Stimulated activated effector memory CD8-positive, alpha-beta T cell treated with anti-CD3 and anti-CD28 coated beads, Interleukin-12 subunit alpha, Interleukin-12 subunit beta, amount 100 ng/mL, for 72 hours (primary cell): ENCODE results near the gene GFOD1.

Experiments
- ATAC-seq: fragments of 150-1000 bp; cut with Tn5 transposase; 2 replicates; pipeline ENCODE4 v1.10.0; 2021
- DNase-seq, 2 donors: peaks; one replicate each; pipeline ENCODE4 v3.0.0; 2021 to 2022; ENCODE audit warnings: low spot score in 2 of 2
- H3K27ac Mint-ChIP-seq: one replicate; pipeline ENCODE4 v1.8.0; 2022; ENCODE audit warnings: mild to moderate bottlenecking, mixed read lengths
- H3K36me3 Mint-ChIP-seq: one replicate; pipeline ENCODE4 v1.8.0; 2022; ENCODE audit warnings: mild to moderate bottlenecking, mixed read lengths
- H3K4me1 Mint-ChIP-seq: one replicate; pipeline ENCODE4 v1.8.0; 2022; ENCODE audit warnings: mixed read lengths
- H3K4me3 Mint-ChIP-seq: one replicate; pipeline ENCODE4 v1.8.0; 2022; ENCODE audit warnings: mild to moderate bottlenecking, mixed read lengths
- H3K9me3 Mint-ChIP-seq: one replicate; pipeline ENCODE4 v1.8.0; 2022; ENCODE audit warnings: mixed read lengths

GFOD1 gene, protein sequence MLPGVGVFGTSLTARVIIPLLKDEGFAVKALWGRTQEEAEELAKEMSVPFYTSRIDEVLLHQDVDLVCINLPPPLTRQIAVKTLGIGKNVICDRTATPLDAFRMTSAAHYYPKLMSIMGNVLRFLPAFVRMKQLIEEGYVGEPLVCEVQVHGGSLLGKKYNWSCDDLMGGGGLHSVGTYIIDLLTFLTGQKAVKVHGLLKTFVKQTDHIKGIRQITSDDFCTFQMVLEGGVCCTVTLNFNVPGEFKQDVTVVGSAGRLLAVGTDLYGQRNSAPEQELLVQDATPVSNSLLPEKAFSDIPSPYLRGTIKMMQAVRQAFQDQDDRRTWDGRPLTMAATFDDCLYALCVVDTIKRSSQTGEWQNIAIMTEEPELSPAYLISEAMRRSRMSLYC

DNA sequence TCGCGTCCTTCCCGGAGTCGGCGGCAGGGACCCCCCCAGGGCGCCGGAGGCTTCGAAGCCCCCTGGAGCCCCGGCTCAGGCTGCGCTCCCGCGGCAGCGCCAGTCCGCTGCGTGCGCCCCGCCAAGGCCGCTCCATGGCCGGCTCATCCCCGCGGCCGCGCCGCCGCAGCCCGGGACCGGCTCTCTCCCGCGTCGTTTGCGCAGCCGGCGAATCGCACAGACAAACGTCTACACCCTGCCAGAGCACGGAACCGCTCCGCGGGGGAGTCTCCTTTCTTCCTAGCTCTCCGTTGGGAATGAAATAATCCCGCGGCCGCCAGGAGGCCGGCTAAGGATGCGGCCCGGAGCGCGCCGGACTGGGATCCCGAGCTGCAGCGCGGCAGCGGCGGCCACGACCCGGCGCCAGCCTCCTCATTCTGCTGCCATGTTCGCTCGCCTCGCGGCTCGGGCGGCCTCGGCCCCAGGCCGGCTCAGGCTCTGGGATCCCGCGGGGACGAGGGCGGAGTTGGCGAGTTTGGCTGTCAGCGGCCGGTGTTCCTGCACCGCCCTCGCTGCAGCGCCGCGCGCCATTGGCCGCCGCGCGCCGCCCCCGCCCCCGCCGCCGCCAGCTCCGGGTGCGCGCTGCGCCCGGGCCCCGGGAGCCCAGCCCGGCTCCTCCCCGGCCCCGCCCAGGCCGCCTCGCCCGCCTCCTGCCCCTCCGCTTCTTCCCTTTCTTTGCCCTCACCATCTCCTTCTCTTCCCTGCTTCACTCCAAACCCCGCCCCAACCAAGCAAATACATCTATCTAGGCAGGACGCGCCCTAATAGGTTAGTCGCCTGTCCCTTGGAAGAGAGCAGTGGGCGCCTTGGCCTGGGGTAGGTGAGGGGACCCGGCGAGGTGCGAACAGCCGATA lies at the start of gene GFOD1:
Gene GFOD1, minus strand, starts transcription at position 479 of the 893 bp plus-strand sequence. CDS start 710 bp downstream, outside the sequence.
- peak within 1 kb of the TSS; percentile 75 for H3K27ac Mint-ChIP-seq
- peaks cover 6% of the 10 kb centered on the region for H3K36me3 Mint-ChIP-seq

DNA sequence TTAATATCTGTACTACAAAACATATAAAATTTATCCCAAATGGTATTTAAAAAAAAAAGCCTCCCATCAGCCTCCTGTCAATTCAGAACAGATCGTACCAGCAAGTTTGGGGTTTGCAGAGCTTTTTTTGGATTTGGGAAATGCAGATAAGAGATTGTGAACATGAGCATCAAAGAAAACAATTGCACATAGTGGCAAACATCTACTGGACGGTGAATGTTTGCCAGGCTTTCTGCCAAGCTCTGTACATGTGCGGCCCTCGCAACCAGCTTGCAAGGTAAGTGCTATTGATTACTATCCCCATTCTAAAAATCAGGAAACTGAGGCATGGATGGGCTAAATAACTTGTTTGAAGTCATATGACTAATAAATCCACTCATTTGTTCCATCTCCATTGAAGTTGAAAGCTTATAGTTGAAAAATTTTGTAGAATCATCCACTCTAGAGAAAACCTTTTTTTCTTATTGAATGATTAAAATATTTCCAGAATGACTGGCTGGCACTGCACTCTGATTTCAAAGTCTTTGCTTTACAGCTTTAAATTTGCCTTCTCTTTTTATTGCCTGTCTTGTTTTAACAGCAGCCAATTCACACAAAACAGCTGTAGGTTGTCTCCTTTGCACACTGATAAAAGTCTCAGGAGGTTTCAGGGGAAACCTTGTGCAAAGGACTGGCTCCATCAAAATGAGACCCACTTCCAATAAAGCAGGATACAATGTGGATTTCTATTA lies 49.6 kb upstream of the GFOD1 start:
- H3K27ac Mint-ChIP-seq = no peak overlapping the region
- no peaks in the 10 kb centered on the region for H3K9me3 Mint-ChIP-seq

More for the DNA sequence above, at the start of gene GFOD1:
- ATAC-seq (peak; percentile 89), DNase-seq (peak; percentile 67 to 87)
- H3K4me3 Mint-ChIP-seq = peak within 1 kb of the TSS; percentile 86
- no peaks in the 10 kb centered on the region for H3K9me3 Mint-ChIP-seq
- peaks cover 42% of the 10 kb centered on the region for H3K4me1 Mint-ChIP-seq

DNA sequence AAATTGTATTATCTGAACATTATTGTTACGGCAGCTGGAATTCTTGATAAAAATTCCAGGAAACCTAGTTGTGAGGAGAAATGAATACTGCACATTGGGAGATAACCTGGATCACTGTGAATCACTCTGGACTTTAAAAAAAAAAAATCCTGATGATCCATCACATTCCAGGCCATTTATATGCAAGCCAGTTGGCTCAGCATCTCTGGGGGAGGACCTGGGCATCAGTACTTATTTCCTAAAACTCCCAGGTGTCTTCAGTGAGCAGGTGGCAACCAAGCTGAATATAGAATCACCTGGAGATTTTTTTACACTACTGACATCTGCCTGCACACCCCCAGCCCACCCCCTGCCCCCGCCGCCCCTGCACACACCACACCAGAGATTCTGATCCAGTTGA lies 47.9 kb upstream of the GFOD1 start:
- Mint-ChIP-seq H3K27ac (no peak overlapping the region), H3K9me3 (no peaks in the 10 kb centered on the region), H3K4me3 (no peak overlapping the region), H3K4me1 (no peaks in the 10 kb centered on the region), H3K36me3 (no peaks in the 10 kb centered on the region)
- ATAC-seq = no peak
- DNase-seq = no peak

More for the DNA sequence above, 49.6 kb upstream of the GFOD1 start:
- no peaks in the 10 kb centered on the region for H3K36me3 Mint-ChIP-seq
- DNase-seq (no peak), ATAC-seq (no peak)
- no peaks in the 10 kb centered on the region for H3K4me1 Mint-ChIP-seq
- H3K4me3 Mint-ChIP-seq = no peak overlapping the region

DNA sequence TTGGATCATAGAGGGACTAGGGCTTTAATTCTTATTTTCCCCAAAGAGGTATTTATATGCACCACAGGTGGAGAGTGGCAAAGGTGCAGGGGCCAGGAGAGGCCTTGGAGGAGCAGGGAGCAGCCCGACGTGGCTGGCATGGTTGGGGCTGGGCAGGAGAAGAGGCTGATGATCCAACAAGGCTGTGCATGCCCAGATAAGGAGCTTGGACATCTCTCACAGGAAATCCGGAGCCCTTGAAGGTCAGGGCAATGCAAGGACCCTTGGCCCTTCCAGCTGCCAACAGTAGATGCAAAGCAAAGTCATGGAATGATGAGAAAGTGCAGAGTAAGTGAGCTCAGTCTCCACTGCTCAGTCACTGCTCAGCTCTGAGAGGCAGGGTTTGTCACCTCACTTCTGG lies 47.1 kb upstream of the GFOD1 start:
- no peaks in the 10 kb centered on the region for H3K36me3 Mint-ChIP-seq
- no peak for DNase-seq
- no peaks in the 10 kb centered on the region for H3K9me3 Mint-ChIP-seq
- no peak overlapping the region for H3K4me3 Mint-ChIP-seq
- H3K27ac Mint-ChIP-seq = no peak overlapping the region
- no peaks in the 10 kb centered on the region for H3K4me1 Mint-ChIP-seq
- ATAC-seq = no peak

DNA sequence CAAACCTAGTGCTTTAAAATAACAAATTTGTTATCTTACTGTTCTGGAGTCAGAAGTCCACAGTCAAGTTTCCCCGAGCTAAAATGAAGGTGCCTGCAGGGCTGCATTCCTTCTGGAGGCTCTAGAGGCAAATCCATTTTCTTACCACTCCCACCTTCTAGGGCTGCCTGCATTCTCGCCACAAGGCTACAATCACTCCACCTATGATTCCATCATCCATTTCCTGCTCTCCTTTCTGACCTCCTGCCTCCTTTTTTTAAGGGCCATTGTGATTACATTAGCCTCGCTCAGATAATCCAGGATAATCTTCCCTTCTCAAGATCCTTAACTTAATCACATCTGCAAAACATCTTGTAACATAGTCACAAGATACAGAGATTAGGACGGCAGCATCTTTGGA lies 44.6 kb upstream of the GFOD1 start:
- no peak for ATAC-seq
- H3K27ac Mint-ChIP-seq = no peak overlapping the region
- no peaks in the 10 kb centered on the region for H3K9me3 Mint-ChIP-seq
- no peak for DNase-seq
- no peak overlapping the region for H3K4me3 Mint-ChIP-seq
- peaks cover 1% of the 10 kb centered on the region for H3K4me1 Mint-ChIP-seq
- H3K36me3 Mint-ChIP-seq = no peaks in the 10 kb centered on the region

DNA sequence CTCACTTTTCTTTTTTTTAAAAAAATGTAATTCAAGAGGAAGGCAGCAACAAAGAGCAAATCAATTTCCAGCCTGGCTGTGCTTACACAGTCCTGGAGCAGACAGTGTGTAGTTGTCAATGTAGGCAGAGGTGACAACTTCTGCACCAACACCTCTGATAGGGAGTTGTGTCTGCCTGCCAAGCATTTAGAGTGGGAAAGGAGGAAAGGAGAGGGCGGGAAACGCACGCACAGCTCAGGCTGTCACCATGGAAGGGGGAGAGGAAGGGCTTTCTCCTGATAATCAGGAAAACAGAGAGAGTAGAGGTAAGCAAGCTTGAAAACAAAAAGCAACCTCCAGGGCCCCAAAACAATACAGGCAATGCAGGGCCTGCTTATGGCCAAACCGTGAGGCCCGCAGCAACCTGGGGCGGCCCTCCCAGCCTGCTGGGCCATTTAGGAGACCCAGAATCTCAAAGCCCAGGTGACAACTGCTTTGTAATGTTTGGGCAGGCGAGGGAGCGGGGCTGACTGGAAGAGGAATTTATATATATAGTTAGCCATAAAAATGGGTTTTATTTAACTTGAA lies 41.5 kb upstream of the GFOD1 start:
- no peak overlapping the region for H3K4me3 Mint-ChIP-seq
- no peaks in the 10 kb centered on the region for H3K36me3 Mint-ChIP-seq
- no peak for ATAC-seq
- peaks cover 7% of the 10 kb centered on the region for H3K4me1 Mint-ChIP-seq
- H3K9me3 Mint-ChIP-seq = no peaks in the 10 kb centered on the region
- H3K27ac Mint-ChIP-seq = no peak overlapping the region
- DNase-seq = no peak

DNA sequence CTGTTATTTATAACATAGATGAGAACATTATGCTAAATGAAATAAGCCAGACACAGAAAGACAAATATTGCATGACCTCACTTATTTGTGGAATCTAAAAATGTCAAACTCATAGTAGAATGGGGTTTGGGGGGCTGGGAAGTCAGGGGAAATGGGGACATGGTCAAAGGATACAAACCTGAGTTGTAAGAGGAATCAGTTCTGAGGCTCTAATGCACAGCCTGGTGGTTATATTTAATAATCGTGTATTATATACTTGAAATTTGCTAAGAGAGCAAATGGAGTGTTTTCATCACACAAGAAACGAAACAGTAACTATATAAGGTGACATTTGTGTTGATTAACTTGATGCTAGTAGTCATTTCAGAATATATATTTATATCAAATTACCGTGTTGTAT lies 40.8 kb upstream of the GFOD1 start:
- H3K9me3 Mint-ChIP-seq = no peaks in the 10 kb centered on the region
- DNase-seq (no peak), ATAC-seq (no peak)
- no peak overlapping the region for H3K4me3 Mint-ChIP-seq
- no peaks in the 10 kb centered on the region for H3K36me3 Mint-ChIP-seq
- H3K27ac Mint-ChIP-seq = no peak overlapping the region
- H3K4me1 Mint-ChIP-seq = peaks cover 7% of the 10 kb centered on the region

DNA sequence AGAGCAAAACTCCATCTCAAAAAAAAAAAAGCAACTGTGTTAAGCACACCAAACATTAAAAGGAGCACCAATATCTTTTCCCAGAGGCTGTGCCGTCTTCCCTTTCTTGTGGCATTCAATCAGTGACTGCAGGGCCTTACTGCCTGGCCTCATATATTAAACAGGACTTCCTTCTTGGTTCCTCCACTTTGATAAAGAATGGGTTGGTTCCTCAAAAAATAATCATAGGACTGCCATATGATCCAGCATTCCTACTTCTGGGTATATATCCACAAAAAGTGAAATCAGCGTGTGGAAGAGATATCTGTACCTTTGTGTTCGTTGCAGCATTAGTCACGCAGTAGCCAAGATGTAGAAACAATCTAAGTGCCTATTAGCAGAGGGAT lies 40.3 kb upstream of the GFOD1 start:
- DNase-seq = no peak
- Mint-ChIP-seq H3K4me3 (no peak overlapping the region), H3K36me3 (no peaks in the 10 kb centered on the region), H3K9me3 (no peaks in the 10 kb centered on the region), H3K27ac (no peak overlapping the region), H3K4me1 (peaks cover 7% of the 10 kb centered on the region)
- ATAC-seq = no peak

DNA sequence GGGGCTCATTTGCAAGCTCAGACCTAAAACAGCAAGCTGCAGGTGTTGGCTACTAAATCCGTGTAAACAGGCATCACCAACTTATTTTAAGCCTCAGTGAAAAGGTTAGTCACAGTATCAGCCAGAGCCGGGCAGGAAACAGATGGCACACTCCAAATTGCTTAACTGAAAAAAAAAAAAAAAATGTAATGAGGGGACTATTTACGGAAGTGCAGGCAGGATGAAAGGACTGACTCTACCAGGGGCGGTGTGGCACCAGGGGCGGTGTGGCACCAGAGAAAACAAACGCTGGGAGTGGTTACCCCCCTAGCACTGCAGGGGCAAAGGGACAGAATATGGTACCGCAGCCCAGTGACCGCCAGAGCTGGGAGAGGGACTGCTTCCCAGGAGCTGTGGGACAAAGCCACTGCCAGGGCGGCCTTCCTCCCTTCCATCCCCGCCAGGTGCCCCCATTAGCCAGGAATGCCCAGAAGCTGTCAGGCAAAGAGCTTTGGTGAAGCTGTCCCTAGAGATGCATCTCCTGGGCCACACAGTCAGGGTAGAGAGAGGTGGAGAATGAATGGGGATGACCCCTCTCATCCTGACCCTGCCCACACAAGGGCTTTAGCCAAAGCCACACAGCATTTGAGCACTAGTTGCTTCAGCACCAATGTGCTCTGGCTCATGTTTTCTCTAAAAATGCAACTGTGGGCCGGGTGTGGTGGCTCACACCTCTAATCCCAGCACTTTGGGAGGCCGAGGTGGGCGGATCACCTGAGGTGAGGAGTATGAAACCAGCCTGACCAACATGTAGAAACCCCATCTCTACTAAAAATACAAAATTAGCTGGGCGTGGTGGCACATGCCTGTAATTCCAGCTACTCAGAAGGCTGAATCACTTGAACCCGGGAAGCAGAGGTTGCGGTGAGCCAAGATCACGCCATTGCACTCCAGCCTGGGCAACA lies 39.6 kb upstream of the GFOD1 start:
- DNase-seq (no peak), ATAC-seq (peak; percentile 49)
- Mint-ChIP-seq H3K27ac (no peak overlapping the region), H3K4me1 (peaks cover 7% of the 10 kb centered on the region), H3K36me3 (no peaks in the 10 kb centered on the region), H3K4me3 (no peak overlapping the region), H3K9me3 (no peaks in the 10 kb centered on the region)

DNA sequence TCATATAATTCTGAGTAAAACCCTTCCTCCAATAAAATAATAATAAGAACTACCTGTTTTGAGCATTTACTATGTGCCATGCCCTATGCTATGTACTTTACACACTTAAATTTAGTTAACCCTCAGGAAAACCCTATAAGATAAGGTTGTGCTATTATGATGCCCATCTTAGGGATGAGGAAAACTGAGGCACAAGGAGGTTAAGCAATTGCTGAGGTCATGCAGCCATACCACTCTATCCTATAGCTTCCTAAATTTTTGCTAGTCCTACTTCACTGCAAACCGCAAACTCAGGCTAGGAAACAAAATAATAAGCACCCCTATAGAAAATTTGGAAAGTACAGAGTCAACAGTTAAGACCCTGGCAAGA lies 38.9 kb upstream of the GFOD1 start:
- ATAC-seq (no peak), DNase-seq (no peak)
- Mint-ChIP-seq H3K36me3 (no peaks in the 10 kb centered on the region), H3K4me1 (peaks cover 7% of the 10 kb centered on the region), H3K4me3 (no peak overlapping the region), H3K9me3 (no peaks in the 10 kb centered on the region), H3K27ac (no peak overlapping the region)

DNA sequence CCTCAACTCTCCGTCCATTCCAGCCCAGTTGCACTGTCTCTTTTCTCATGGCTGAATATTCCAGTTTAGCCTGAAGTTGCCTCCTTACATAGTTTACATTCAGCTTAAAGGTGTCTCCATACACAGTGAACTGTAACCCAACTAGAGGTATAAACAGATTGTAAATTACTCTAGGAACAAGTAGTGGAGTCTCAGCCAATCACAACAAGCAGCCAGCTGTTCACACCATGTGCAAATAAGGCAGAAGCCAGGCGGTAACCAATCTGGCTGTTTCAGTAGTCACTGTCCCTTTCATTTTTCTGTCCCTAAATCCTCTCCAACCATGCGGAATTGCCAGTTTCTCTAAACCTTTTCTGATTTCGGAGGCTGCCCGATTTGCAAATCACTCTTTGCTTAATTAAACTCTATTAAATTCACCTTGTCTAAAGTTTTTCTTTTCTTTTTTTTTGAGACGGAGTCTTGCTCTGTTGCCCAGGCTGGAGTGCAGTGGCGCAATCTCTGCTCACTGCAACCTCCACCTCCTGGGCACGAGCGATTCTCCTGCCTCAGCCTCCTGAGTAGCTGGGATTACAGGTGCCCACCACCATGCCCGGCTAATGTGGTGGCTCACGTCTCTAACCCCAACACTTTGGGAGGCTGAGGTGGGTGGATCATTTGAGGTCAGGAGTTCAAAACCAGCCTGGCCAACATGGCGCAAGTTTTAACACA lies 37.6 kb upstream of the GFOD1 start:
- peaks cover 7% of the 10 kb centered on the region for H3K4me1 Mint-ChIP-seq
- no peak overlapping the region for H3K27ac Mint-ChIP-seq
- DNase-seq = no peak
- ATAC-seq = no peak
- H3K36me3 Mint-ChIP-seq = no peaks in the 10 kb centered on the region
- no peaks in the 10 kb centered on the region for H3K9me3 Mint-ChIP-seq
- H3K4me3 Mint-ChIP-seq = no peak overlapping the region

DNA sequence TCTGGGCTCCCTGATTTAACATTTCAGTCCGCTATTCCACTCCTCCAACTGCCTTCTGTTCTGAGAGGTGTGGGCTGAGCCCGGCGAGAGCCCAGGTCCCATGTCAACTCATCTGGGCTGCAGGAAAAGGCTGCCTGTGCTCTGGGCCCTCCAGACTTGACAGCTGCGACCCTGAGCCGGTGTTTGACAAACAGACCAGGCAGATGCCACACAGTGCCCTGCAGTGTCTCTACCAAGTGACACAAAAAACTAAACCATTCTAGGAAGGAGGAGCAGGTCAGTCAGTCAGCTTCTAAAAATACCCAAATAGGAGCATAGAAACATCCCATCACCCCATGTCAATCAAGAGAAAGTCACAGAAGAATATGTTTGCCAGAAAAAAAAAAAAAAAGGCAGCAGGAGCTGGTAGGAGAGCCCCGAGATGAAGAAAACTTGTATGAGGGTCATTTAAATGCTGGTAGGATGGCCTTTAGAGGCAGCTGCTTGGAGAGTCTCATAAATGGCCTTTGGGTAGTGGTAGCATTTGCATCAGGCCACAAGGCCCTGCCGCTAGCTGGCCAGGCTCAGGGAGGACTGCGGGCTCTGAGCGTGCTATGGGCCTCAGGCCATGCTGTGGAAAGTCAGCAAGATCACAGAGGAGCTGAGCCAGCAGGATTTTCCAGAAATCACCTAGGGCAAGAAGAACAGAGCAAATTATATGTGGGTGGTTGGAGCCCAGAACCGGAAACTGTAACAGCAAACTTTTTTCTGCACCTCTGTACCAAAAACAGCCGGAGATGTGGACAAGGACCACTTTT lies 36.6 kb upstream of the GFOD1 start:
- no peak for DNase-seq
- no peak for ATAC-seq
- Mint-ChIP-seq H3K4me1 (peaks cover 7% of the 10 kb centered on the region), H3K9me3 (no peaks in the 10 kb centered on the region), H3K4me3 (no peak overlapping the region), H3K27ac (no peak overlapping the region), H3K36me3 (no peaks in the 10 kb centered on the region)

DNA sequence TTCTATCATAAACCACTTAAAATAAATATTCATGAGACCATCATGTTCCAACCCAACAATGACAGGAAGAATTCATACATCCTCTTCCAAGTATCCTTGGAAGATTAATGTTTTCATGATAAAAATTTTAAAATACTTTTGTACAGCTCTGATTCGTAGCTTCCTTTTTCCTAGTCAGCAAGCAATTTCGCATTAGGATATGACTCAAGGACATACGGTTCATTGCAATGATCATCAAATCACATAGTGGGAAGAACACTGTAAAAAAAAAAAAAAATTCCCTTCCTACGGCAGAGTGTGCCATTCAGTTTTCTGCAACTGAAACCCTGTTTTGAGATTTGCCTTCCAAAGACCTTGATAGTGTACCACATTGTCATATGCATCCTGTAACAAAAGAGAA lies 35.3 kb upstream of the GFOD1 start:
- no peaks in the 10 kb centered on the region for H3K9me3 Mint-ChIP-seq
- no peak overlapping the region for H3K4me3 Mint-ChIP-seq
- no peak for DNase-seq
- H3K4me1 Mint-ChIP-seq = peaks cover 7% of the 10 kb centered on the region
- no peak for ATAC-seq
- no peak overlapping the region for H3K27ac Mint-ChIP-seq
- no peaks in the 10 kb centered on the region for H3K36me3 Mint-ChIP-seq
